ENCODE results near the gene AFF3.
"Not testable (repeated sequence)": the region's sequence is repeated elsewhere in the genome, so short reads cannot be mapped to it uniquely, and the experiment has no call there.

The AFF3 gene

DNA sequence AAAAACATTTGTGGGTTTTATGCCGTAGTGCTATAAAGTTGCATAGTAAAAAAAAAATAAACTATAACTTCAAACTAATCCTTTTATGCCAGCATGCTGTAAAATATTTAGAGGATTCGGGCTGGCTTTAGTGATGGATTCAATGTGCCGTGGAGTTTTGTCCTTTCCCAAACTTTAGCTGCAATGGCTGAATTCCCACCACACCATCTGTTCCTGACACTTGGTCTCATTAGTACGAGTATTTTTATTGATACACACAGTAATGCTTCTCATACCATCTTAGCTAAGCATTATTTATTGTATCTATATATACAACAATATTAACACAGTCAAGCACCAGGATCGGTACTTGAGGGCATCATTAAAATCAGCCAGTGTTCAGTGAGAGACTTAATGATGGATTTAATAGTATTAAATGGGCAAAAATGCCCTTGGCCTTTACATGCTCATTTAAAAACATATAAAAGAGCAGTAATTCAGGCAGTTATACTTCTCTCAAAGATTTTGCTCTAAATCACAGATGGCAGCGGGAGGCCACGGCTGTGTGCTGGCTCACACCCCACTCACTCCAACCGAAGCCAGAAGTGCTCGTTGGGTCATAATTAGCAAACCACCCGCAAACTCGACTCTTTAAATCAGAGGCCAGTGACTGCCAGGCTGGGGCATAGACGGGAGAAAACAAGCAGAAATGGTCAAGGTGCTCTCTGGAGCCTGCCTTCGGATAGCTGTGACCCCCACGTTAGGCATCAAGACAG is 355.6 kb downstream of the AFF3 start:
- DNase-seq (ENCODE audit: low read depth): no peak

DNA sequence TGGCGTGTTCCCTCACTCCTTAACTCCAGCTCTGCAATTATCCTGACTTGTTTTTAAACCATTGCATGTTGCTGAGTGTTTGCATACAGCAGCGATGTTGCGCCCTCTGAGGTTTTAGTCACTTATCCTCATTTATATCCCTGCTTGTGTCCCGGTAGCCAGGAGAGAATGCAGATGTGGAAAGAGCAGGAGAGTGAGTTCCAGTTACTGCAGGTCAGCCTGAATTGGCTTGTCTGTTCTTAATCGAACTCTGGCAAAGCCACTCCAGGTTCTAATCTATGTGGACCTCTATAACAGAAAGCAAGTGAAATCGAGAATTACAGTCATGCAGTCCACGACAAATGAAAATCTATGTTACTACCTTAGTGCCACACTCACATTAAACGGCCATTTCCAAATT is 357.4 kb downstream of the AFF3 start:
- DNase-seq (ENCODE audit: low read depth): no peak

DNA sequence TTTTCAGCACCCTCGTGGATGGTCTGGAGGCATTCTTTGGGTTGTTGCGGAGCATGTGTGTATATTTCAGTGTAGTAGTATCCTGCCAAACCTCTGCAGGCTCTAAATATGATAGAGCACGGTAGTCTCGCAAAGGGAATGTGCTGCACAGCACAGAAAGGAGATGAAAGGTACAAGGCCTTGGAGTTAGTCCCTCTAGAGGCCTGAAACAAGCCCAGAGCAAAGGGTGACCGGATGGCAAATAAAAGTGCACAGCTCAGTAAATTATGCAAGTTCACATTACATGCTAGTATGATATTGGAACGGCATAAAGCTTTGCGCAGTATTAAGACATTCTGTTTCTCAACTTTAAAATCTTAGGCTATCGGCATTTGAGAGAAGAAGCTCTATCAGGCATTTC is 358.1 kb downstream of the AFF3 start:
- DNase-seq (ENCODE audit: low read depth): no peak

DNA sequence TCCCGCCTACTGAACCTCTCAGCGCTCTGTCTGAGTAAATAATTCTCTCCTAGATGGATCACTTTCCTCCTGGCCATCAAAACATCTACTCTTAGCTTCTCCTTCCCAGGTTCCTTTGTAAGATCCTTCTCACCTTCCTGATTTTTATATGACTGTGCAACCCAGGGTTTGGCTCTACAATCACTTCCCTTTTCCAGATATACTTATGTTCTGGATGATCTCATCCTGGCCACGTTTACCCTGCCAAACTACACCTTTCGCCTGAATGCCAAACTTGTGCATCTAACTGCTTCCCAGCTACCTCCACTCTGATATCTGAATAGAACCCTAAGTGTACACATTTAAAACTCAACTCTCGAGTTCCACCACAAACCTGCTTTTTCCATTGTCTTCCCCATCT is 362.1 kb downstream of the AFF3 start:
- no peak for DNase-seq (ENCODE audit: low read depth)

DNA sequence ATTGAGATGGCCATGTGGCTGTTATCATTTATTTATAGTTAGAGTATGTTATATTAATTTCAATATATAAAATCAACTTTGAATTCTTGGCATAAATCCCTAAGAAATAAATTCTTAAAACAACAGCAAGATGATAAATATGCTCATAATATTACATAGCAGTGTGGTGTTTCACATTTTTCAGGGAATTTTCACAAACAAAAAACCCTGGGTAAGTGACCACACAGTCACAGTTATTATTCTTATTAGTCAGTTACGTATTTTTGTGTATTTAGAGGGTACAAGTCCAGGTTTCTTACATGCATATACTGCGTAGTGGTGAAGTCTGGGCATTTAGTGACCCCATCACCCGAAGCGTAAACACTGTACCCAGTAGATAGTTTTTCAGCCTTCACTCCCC is 363.1 kb downstream of the AFF3 start:
- DNase-seq (ENCODE audit: low read depth): no peak

DNA sequence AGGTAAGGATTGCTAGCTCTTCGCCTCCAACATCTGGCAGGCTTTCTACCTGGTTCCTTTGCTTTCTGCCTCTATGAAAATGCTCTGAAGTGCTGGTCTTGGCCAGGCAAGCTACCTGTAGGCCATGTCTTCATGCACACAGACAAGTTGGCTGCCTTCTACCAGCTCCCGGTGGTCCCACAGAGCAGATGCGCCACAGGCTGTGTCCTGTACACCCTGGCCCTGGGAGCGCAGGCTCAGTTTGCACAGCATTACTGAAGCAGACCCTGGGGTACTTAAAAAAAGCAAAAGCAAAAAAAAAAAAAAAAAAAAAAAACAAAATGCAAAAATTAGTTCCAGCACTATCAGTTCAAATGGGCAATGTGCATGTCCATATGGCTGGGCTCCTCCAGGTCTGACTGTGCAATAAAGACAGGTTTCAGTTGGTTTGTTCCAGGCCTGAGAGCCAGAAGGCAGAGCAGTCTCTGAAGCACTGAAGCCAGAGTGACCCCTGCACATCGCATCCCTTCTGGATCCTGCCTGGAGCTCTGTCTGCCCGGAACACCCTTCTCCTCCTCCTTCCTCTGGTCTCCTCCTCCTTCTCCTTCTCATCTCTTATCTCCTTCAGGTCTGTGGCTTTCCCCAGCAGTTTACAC is 364.6 kb downstream of the AFF3 start:
- DNase-seq (ENCODE audit: low read depth): no peak

DNA sequence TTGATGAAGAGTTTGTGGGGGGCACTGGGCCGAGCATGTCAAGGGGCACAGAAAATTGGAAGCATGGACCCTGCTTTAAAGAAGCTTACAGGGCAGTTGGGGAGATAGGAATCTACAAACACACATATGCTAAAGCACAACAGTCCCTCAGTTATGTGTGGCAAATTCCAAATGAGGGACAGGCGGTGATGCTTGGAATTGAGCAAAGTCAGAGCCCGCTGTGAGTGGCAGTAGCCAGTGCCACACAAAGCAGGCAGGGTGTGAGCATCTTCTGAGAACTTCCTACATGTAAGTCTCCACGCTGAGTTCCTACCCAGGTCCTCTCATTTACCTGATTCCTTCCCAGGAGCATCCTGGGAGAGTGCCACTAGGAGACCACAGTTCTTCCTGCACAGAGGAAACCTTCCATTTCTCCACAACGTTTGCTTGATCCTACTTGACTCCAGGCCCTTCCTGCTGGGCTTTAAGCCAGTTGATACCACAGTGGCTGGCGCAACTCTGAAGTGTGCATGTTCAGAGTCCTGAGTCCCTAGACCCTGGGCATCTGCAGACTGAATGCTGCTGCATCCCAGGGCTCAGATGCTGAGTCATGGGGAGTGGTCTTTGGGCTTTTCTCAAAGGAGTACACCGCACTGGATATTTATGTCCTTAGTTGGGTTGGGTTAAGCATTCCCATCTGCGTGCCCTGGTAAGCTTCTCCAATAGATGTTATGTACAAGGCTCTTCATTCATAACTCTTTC is 365.3 kb downstream of the AFF3 start:
- no peak for DNase-seq (ENCODE audit: low read depth)

DNA sequence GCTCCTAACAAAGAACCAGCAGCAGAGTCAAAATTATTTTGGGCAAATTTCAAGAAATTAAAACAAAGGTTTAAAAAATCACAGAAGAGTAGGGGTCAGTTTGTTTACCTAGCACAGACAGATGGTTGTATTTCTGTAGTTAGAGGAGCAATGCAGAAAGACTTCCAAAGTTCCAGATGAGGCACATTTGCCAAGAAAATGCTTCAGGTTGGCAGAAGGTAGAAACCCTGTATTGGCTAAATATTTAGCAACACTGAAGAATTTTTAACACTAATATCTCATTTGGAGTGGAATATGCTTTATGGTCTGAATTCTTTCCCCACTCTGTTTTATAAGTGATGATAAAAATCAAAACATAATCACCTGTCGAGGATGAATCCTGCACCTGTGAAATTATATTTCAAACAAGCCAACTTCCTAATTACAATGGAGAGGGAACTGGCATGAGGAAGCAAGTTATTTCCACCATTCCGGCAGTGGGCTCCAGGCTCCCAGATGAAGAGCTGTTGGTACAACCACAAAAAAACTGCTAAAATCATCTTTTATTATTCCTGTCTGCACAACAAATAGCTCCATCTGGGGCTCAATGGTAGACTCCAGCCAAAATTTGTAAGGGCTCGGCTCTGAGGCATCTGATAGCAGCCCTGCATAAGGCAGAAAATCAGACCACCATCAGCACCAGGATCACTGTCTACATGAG is 366.0 kb downstream of the AFF3 start:
- DNase-seq (ENCODE audit: low read depth): no peak

DNA sequence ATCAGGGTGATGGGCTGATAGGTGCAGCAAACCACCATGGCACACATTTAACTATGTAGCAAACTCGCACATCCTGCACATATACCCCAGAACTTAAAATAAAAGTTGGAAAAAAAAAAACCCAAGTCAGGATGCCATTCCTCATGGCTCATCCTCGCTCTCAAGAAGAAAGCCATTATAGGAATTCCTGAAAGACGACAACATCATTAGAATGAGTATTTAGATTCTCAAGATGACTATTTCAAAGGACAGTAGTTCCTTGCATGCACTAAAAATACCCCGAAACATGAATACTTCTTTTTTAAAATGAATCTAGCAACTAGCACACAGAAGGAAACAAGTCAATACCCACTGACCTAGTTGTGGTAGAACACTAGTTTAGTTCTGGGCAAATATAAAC is 366.8 kb downstream of the AFF3 start:
- DNase-seq (ENCODE audit: low read depth): no peak

DNA sequence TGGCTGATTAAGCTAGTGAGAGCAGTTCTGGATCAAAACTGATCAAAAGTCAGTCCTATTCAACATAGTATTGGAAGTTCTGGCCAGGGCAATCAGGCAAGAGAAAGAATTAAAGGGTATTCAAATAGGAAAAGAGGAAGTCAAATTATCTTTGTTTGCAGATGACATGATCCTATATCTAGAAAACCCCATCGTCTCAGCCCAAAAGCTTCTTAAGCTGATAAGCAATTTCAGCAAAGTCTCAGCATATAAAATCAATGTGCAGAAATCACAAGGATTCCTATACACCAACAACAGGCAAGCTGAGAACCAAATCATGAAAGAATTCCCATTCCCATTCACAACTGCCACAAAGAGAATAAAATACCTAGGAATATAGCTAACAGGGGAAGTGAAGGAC is 368.7 kb downstream of the AFF3 start:
- not testable (repeated sequence) for DNase-seq (ENCODE audit: low read depth)

DNA sequence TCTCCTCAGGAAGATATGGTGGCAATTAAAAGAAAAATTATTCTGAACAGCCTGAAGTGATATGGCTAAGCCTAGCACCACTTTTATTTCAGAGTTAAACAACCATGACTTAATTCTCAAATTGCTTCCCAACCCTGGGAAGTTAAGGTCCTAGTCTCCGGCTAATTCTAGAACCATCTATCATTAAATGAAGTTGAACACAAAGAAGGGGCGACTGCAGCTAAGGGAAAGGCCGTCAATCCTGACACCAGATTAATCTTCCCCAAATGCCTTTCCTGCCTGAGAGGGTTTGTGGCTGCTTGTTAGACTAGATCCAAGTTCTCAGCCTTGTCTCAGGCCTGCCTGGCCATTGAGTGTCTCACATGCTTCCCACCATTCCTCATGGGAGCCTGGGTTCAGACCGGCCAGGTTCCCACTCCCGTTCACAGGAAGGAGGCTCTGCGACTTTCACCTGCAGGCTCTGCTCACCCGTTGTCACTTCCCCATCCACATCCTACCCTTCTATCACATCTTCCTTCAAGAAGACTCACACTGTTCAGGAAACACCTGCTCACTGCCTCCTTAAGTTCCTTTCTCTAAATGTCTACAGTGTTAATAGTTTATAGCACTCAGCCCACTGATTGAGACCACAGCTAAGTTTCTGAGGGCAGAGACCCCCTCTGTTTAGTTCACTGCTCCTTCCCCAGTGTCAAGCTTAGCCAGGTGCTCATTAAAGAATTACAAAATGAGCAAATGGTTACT is 369.6 kb downstream of the AFF3 start:
- no peak for DNase-seq (ENCODE audit: low read depth)

DNA sequence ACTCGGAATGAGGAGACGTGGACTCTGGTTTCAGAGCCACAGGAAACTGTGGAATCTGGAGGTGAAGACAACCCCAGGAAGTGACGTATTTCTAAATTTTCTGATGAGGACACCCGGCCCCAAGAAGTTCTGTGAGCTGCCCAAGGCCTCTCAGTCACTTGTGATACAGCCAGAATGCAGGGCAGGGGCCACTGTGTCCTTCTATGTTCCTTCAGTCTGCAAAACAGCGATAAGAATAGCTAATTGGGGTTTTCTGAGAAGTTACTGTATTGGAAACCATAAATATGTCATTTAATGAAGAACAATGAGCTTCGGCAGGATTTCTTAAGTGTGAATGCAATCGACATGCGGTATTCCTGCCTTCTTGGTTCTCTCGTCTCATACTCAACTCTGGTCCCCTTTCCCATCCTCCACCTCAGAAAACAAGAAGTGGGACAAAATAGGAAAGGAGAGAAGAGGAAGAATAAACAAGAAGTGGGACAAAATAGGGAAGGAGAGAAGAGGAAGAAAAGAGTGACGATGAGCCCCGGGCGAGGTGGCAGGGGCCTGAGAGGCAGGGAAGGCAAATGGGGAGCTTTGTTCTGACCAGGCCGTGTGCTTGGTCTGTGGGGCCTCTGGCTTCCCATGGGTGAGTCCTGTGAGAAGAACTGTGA is 370.6 kb downstream of the AFF3 start:
- DNase-seq (ENCODE audit: low read depth): no peak

DNA sequence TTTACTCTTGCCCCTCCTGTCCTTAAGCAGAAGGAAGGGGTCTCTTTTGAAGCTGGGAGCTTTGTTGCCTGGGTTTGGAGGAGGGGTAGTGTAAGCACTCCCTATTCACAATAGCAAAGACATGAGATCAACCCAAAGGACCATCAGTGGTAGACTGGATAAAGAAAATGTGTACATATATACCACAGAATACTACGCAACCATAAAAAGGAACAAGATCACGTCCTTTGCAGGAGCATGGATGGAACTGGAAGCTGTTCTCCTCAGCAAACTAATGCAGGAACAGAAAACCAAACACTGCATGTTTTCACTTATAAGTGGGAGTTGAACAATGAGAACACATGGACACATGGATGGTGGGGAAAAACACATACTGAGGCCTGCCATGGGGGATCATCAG is 371.5 kb downstream of the AFF3 start:
- no peak for DNase-seq (ENCODE audit: low read depth)

DNA sequence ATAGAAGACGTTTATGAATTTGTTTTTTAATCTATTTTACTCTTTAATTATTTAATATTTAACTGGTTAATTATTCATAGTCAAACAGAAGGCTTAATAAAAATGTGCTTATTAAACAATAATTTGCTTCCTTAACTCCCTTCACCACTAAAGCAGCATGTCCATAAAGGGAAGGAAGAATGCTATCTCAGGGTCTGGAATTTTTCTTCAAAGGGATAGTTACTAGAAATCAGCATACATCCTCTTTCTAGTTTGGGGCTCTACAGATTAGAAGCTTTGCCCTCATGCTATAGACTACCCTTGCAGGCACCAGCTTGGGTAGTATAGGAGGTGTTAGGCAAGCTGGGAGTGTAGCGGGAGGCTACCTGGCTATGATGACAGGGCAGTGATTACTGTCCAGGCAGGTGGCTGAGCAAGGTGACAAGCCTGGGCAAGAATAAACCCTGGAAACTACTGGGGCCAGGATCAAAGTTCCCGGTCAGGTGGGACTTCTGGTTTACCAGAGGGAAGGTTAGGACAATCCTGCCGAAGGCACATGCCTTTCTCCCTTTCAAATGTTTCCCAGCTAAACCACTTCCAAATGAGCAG is 376.6 kb downstream of the AFF3 start:
- no peak for DNase-seq (ENCODE audit: low read depth)

DNA sequence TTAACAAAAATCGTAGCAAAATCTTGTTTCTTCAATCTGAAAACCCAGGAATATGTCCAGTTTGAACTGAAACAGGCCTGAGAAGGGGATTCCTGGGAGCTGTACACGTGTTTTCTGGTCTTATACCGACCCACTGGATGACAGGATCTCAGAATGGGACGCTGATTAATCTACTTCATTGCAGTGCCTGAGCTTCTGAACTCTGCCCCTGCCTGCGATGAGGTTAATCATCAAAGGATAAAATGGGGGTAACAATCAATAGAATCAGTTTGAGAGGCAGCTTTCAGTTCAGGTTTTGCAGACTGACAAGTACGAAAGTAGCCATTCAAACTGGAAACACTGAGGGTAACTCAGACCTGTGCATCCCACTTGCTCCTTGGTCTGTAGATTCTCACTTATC is 378.6 kb downstream of the AFF3 start:
- DNase-seq (ENCODE audit: low read depth): no peak

DNA sequence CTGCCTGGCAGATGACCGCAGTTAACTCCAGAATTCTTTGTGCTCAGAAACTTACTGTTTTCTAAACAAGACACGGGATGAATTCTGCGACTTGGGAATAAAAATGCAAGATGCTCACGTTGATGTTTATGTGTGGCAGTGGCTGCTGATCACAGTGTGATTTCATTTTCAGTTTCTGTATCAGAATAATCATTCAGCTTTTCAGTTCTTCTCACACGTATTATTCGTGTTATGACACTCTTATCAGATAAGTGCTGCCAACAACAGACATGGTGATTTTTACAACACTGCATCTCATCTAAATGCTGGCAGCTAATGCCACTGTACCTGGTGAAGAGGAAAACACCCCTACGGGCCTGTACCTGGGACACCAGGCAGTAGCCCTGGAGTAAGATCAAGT is 379.7 kb downstream of the AFF3 start:
- DNase-seq (ENCODE audit: low read depth): no peak

DNA sequence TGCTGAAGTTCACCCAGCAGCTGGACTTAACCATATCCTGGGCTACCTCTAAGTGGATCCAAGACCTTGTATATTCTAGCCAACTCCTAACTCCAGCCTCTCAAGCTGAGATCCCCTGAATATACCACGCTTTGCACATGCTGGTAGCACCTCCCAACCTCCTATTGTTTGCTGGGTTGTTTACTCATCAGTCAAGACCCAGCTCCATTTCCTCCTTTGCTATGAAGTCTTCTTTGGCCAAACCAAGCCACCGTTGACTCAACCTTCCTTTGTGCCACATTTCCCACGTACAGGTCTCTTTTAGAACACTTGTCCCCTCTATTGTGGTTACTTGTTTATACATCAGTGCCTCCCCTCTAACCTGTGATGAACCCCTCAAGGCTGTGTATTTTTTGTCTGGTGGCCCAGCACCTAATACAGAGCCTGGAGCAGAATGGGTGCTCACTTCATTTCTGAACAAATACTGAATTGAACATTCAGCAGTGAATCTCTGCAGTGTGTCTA is 384.7 kb downstream of the AFF3 start:
- no peak for DNase-seq (ENCODE audit: low read depth)

DNA sequence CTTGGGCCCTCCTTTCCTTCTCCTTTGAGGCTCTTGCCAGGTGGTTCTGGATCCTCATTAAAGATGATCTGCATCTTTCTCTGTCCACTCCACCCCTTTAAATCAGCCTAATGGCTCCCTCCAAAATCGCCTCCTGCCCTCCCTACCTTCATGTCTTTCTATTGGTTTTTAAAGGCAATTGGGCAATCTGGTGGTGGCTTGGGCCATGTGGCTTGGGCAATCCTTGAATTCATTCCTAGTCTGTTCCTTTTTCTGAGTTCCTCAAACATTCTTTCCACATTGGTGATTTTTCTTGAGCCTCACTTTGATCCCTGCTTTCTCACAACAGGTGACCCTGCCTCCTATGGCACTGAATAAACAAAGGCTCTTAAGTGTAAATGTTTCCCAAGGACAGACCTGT is 386.3 kb downstream of the AFF3 start:
- DNase-seq (ENCODE audit: low read depth): no peak

DNA sequence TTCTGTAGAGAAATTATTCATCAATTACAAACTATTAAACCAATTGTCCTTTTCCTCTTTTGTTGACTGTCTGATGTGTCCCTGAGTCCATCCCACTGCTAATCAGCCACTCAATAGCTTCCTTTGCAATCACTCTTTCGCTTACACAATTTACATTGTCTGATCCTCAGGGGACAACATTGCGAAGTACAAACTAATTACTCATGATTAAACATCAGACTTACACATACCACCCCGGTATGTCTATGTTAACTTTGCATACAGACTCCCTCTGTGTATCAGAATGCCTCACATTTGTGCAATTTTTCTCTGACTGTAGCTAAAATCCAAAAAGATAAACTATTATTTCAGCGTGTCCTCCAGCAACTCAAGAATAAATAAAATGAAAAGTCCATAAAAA is 388.2 kb downstream of the AFF3 start:
- no peak for DNase-seq (ENCODE audit: low read depth)

DNA sequence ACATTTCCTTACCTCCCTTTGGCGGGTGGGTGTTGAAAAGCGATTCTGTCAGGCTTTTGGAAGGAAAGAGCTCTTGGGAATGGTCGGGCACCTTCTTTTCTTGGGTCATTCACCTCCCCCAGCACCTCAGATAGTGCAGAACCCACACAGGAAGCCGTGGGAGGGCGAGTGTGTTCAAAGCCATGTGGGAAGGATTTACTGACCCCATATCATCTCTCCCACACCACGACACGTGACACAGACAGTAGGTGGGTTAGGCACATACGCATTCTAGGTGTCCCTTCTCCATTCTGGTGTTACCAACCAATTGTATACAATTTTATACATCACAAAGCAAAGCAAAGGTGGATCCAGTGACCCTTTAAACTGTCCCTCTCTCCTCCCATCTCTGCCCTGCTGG is 388.9 kb downstream of the AFF3 start:
- no peak for DNase-seq (ENCODE audit: low read depth)

DNA sequence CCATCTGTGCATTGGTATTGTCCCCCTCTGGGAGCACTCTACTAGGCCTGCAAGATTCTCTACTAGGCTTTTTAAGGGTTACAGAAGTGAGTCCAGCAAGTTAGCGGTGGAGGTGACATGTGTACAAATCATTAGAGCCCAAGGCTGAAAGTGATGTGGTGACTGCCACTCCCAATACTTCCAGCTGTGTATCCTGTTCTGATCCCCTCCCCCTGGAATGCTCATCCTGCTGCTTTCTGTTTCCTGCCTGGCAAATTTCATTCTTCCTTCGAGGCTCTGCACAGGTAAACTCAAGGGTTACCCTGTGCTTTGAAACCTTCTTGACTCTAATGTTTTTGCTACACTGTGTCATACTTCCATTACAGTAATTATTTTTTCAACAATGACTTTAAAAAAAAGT is 394.0 kb downstream of the AFF3 start:
- no peak for DNase-seq (ENCODE audit: low read depth)
